GM18870 (cell line): ENCODE measurements around the gene COL28A1.
"Not testable (repeated sequence)": the region's sequence is repeated elsewhere in the genome, so short reads cannot be mapped to it uniquely, and the experiment has no call there.

Experiments
- ATAC-seq: cut with Tn5 transposase; IDR thresholded peaks from one replicate; pipeline ENCODE4 v1.9.1; 2021; ENCODE audit warnings: moderate library complexity; ENCODE audit not compliant: unreplicated experiment

The COL28A1 gene

DNA sequence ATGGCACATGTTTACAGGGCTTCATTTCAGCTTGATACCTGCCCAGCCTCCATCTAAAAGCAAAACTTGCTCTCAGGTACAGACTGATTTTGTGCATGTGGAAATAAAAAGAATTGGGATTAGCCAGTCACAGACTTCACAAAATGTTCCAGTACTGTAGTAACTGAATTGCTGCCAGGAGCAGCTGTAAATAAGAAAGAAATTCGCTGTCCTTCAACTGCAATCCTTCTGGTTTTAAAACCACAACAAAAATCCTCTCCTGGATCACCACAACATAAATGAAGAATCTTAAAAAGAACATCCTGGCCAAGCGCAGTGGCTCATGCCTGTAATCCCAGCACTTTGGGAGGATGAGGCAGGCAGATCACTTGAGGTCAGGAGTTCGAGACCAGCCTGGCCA, 27.1 kb upstream of the COL28A1 start:
- ATAC-seq, result no peak

DNA sequence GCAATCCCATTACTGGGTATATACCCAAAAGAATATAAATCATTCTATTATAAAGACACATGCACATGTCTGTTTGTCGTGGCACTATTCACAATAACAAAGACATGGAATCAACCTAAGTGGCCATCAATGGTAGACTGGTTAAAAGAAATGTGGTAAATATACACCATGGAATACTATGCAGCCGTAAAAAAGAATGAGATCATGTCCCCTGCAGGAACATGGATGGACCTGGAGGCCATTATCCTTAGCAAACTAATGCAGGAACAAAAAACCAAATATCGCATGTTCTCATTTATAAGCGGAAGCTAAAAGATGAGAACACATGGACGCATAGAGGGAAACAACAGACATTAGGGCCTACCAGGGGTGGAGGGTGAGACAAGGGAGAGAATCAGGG, 25.9 kb upstream of the COL28A1 start:
- ATAC-seq, result not testable (repeated sequence)

- no peak for ATAC-seq
Observed at GRCh38 chr7:7557252-7557651, 21.6 kb upstream of the COL28A1 start.

GRCh38 chr7:7556852-7557251, 21.2 kb upstream of the COL28A1 start:
- no peak for ATAC-seq

DNA sequence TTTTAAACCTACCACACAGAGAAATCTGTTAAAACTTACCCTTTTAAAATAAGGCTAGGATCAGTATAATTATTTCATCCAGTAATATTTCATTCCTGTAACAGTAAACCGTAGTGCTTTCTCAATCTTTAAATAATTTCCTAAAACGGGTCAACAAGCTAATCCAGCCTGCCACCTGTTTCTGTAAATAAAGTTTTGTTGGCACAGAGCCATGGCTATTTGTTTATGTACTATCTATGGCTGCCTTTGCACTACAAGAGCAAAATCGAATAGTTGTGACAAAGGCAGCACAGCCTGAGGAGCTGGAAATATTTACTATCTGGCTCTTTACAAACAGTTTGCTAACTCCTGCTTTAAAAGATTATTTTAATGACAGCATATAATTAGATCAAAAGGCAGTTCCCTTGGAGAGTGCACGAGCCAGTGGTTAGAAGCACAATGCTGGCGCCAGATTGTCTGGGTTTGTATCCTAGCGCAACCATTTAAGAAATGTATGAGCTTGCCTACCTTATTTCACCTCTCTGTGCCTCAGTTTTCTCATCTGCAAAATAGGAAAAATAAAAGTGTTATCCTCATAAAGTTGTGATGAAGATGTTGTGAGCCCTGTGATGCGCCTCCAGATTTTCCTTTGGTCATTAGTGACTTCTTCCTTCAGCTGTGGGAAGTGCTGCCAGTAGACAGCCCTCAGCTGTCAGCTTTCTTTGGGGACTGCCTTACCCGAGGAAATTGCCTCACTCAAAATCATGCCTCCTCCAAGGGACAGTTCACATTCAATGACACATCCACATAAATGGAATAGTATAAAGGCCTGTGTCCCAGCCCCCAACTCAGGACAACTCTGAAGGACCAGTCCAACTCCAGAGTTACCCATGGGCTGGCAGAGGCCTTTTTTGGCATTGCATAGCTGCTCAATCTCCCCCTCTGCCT, 19.2 kb upstream of the COL28A1 start:
- no peak for ATAC-seq

DNA sequence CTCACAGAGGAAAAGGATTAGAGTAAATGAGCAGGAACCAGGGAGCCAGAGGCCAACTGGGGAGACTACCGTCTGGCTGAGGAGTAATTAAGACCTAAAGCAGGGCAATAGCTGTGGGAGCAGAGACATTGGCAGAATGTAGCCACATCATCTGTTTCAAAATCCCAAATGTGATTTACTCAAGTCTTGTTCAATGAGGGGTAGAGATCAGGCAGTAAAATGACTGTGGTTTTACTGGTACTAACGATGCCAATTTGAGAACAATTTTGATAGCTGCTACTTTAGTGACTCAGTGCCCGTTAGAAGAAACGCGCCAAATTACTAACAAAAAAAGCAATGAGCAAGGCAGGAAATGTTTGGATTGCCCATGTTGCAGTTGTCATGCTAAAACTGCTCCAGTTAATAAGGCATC, 18.4 kb upstream of the COL28A1 start:
- no peak for ATAC-seq

- no peak for ATAC-seq
Observed at GRCh38 chr7:7553386-7553785, 17.7 kb upstream of the COL28A1 start.

GRCh38 chr7:7552199-7552598, 16.5 kb upstream of the COL28A1 start:
- no peak for ATAC-seq

GRCh38 chr7:7550663-7551062, 15.0 kb upstream of the COL28A1 start:
- ATAC-seq, result no peak

DNA sequence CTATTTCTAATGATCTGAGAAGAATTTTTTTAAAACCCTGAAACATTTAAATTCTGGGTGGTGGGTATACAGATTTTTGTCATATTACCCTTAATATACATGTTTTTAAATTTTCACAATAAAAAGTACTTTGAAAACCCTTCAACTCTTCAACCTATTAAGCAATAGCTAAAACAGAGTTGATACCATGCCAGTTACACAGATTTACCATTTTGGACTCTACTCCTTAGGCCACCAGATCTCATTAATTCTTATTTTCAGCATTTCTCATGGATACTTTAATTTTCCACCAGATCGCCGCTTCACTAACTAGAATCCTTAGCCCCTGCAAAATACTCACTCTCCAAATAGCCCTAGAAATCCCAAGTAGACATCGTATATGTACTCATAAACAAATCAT, 12.7 kb upstream of the COL28A1 start:
- ATAC-seq, result no peak

GRCh38 chr7:7542251-7542835, 6.7 kb upstream of the COL28A1 start:
- no peak for ATAC-seq

DNA sequence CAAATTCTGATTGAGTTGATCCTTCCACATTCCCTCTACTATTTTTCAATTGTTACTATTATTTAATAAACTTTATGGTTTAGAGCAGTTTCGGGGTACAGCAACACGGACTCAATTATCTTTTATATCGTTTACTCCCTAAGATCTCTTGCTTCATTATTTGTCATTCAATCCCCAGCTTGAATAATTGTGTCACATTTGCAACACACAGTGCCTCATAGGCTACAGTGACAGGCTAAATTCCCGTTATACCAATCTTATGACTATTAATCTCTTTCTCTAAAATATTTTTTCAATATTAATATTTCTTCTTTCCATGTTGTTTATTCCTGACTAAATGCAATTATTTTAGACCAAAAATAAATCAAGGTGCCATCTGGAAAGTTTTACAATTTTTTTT, 4.0 kb upstream of the COL28A1 start:
- no peak for ATAC-seq

DNA sequence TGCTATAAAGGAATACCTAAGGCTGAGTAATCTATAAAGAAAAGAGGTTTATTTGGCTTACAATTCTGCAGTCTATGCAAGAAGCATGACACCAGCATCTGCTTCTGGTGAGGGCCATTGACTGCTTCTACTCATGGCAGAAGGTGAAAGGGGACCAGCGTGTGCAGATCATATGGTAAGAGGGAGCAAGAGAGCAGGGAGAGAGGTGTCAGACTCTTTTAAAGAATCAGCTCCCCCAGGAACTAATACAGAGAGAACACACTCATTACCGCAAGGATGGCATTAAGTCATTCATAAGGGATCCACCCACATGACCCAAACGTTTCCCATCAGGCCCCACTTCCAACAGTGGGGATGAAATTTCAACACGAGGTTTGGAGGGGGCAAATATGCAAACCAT, 3.5 kb upstream of the COL28A1 start:
- ATAC-seq, result no peak

DNA sequence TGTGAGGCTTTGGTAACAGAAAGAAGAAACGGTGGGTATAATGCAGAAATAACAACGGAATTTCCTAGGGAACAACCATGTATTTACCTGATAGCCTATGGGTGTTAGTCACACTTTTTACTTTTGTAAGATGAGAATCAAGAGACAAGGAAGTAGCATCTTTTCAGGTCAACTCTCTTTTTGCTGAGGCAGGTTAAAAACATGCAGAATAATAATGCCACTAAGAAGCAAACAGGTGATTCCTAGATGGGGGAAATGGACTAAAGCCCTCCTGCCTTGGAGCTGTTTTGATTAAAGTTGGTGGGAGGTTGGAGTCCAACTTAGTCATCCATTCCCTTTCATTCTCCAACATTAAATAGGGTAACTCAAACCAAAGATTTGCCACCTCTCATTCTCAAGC, 2.0 kb upstream of the COL28A1 start:
- ATAC-seq, result no peak

DNA sequence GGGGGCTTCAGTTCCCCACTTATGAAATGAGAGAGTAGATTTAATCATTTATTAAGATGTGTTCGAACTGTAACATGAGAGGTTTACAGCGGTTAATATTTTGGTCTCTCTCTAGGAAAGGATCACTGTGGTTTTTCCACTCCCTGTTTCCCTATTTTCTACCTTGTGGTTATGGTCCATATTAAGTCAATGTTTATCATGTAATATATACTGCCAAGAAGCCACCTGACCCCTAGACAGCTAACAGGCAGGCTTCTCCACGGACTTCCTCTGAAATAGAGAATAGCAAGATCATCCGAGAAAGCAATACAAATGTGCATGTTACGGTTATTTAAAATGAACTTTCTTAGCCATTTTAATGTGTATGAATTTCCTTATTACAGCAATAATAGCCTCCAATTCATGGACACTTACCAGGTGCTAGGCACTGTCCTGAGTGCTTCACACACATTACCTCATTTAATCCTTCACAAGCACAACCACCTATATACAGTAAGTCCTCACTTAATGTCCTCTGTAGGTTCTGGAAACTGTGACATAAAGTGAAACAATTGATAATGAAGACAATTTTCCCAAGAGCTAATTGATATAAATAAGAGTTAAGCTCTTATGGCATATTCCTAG, 835 bp upstream of the COL28A1 start:
- ATAC-seq, result no peak

DNA sequence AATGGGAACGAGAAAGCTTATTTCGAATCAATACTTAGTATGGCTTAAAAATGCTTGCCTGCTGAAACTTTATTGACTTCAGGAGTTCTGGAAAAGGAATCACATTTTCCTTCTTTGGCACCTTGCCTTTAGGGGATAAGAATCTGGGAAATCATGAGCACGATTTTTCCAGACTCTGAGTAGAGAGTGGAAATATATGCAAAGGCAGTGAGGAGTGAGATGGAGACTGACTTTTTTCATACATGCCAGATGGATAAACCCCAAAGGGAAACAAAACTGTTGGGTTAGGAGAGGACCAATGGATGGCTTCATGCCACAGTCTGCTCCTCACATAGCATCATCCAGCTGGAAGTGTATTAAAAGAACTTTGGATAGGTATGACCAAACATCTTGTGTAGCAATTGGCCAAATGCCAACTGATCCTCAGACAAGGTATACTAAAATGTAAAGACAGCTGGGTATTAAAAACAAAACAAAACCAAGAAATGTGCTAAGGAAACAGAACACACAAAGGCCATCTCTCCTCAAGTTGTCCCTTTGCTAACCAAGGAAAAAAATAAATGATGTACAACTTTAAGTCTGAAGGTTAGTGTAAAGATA, 1.7 kb downstream of the COL28A1 start:
- no peak for ATAC-seq

GRCh38 chr7:7529328-7529727, 6.3 kb downstream of the COL28A1 start:
- ATAC-seq, result no peak

- no peak for ATAC-seq
Observed at GRCh38 chr7:7527047-7527446, 8.6 kb downstream of the COL28A1 start.

DNA sequence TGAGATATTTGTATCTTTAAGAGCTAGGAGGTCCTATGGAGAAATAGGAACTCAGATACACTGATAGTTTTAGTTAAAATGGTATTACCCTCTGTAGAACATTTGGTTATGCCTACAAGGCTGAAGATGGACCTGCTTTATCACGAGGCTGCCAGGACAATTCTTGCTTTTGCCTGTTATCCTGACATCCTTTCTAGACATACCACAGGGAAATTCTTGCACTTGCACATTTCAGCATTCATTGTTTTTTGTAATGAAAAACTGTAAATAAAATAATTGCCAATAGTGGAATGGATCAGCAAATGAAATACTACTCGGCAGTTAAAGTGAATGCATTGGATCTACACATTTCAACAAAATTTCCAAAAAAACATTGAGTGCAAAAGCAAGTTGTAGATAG, 9.7 kb downstream of the COL28A1 start:
- no peak for ATAC-seq

- ATAC-seq, result no peak
Observed at GRCh38 chr7:7524121-7524520, 11.6 kb downstream of the COL28A1 start.

DNA sequence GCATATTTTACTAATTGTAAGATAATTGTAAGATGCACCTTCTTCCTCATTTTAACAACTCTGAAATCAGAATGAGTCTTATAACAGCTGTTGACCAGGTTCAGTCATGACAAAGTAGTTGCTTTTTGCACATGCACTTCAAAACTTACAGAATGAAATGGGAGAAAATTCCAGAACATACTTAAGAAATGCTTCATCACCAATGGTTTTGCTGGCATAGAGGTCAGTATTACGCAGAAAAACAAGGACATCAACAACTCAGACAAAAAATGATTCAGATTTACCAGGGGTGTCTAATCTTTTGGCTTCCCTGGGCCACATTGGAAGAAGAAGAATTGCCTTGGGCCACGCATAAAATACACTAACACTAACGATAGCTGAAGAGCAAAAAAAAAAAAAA, 13.3 kb downstream of the COL28A1 start:
- ATAC-seq, result no peak

- no peak for ATAC-seq
Observed at GRCh38 chr7:7521259-7521658, 14.4 kb downstream of the COL28A1 start.
